GM19240 (cell line): Measurements from ENCODE around the gene TMUB1.

Experiments used
- DNase-seq: peaks from one replicate; pipeline ENCODE4 v3.0.0; 2011; ENCODE audit warnings: low spot score; ENCODE audit not compliant: insufficient read length

TMUB1 gene

DNA sequence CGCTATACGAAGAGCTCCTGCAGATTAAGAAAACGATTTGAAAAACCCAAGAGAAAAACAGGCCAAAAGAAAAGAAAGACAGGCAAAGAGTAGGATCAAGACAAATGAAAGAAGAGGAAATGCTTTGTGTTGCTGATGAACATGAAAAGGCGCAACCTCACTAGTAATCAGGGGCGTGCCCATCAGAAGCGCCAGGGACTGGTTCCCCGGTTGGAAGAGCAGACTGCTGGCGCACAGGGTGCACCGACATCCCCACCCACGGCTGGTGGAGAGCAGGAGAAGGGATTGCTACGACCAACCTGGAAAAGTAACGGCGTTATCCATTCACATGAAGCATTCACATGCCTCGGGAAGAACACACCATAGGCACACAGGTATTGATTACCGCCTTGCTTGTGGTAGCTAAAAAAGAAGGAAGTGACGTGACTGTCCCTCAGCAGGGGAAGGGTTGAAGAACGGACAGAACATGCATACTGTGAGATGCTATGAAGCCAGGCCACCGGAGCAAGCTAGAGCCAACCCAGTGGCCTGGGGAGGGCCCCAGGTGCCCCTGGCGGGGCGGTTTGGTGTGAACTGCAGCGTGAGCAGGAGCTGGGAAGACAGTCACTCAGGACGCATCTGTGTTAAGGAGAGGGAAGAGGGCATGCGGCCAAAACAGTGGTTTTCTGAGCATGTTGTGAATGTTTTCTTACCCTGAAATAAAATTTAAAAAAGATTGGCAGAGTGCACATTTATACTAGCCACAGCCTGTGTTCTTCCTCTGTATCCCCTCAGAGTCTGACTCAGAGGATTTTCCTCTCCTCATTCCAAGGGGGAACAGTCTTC, 21.3 kb upstream of the TMUB1 start:
- no peak for DNase-seq

DNA sequence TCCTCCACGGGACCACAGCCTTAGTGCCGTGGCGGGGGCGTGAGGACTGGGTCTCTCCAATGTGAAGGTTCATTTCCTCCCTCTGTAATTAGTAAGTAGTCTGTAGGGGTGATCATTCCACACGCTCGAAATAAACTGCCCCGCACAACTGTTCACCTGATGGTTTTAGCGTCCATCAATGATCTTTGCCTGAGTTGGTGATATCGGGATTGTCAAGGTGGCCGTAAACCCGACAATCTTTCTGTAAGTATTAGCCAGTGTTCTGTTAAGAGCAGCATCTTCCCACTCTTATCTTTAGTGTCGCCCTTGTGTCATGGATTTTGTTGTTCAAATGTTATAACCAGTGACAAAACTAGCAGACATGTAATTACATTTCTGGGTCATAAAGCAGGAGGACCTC, 20.7 kb upstream of the TMUB1 start:
- no peak for DNase-seq

DNA sequence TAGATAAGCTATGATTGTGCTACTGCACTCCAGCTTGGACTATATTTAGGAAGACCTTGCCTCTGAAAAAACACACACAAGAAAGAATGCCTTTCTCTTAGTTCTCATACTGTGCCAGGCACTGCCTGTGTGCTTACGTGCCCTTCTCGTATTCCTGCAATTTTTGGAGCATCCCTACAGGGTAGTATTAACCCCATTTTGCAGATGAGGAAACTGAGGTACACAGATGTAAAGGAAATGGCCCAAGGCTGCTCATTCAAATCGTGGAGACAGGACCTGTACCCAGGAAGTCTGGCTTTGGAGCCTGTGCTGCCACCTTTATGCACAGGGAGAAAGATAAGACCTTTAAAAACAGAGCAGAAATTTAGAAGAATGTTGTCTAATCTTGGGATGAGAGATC, 19.7 kb upstream of the TMUB1 start:
- no peak for DNase-seq

DNA sequence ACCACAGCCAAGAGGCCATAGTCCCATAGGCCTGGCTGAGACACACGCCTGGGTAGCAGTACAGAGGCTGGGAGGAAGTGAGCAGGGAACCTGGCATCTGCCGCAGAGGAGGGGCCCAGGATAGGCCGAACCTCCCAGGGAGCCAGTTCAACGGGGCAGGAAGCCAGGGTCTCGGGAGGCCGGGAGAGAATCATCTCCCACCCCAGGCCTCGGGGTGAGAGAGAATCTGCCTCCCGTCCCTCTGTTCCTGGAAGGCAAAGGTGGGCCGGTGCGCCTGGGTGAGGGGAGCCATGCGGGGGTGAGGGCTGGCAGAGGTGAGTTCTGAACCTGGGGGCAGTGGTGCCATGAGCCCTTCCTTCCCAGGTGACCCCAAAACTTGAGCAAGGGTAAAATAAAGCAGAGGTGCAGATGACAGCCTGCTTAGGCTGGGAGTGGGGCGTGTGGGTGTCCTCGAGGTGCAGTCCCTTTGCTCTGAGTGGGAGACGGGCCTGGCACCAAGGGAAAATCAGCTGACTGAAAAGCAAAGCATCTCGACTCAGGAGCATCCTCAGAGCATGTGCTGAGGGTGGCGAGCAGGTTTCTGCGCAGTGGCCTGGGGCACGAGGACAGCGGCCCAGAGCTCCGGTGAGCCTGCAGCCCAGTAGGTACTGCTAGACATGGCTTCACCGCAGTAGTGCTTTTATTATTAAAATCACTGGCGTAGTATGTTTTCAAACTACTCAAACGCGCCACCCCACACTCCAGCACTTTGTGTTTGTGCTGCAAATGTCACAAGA, 18.5 kb upstream of the TMUB1 start:
- DNase-seq: no peak

DNA sequence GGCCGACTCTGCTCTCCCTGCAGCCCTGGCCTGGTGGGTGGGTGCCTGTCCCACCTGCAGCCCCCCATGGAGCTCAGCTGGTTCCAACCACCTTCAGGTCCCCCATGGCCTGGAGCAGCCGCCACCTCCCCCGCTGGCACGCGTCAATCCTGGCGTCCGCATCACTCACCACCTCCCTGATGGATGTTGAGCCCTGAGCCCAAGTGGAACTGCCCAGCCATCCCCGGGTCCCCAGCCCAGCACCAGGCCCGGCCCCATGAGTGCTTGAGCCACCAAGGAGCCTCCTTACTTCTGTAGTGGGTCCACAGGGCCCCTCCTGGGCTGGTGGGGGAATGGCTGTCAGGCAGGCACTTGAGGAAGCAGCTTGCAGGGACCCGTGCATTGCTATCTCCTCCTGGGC, 17.6 kb upstream of the TMUB1 start:
- DNase-seq: no peak

DNA sequence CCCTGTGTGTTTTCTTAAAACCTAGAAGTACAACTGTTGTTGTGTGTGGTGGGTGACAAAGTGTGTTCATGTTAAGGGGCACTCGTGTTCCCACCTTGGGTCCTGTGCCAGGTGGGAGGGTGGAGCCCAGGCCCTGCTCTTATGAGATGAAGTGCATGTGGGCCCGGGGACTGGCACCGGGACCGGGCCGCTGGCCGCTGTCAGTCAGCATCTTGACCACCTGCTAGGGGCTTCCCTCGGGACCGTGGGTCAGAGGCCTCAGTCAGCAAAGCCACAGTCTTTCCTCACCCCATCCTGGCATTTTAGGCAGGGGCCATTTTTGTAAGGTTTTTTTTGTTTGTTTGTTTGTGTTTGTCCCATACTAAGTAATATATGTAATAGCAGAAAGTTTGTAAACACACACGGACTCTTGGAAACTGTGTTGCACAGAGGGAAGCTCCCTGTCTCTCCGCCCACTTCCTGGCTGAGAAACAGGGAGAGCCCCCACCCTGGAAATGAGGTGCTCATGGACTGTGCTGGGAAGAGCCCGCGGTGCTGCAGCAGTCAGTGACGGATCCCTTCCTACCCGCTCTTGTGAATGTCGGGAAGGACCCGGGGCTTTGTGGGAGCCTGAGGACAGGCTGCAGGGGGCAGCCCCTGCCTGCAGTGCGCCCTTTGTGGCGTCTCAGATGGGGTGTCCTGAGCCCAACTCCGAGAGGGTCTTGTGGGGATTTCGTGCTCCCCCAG, 16.4 kb upstream of the TMUB1 start:
- DNase-seq: no peak

DNA sequence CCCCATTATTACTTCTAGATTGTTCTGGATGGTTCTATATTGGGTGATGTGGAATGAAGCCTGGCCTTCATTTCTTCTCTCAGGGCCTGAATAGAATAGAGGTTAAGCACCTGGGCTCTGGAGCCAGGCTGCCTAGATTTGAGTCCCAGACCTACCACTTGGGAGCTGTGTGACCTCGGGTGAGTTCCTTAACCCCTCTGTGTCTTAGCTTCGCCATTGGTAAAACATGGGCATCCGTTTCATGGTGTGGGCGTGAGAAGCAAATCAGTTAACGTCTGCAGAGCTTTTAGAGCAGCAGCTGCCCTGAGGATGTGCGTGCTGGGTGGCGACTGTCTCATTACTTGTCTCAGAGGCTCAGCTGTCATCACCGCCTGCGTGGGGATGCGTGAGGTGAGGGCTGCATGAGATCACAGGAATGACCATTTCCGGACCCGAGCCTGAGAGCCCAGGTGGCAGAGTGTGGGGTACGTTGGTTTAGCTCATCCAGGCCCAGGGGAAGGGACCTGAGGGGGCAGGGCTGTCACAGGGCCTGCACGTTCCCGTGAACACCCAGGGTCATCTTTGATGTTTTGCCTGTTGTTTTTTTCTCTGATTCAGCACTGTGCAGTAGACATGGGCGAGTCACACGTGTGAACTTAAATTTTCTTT, 12.7 kb upstream of the TMUB1 start:
- DNase-seq: no peak

DNA sequence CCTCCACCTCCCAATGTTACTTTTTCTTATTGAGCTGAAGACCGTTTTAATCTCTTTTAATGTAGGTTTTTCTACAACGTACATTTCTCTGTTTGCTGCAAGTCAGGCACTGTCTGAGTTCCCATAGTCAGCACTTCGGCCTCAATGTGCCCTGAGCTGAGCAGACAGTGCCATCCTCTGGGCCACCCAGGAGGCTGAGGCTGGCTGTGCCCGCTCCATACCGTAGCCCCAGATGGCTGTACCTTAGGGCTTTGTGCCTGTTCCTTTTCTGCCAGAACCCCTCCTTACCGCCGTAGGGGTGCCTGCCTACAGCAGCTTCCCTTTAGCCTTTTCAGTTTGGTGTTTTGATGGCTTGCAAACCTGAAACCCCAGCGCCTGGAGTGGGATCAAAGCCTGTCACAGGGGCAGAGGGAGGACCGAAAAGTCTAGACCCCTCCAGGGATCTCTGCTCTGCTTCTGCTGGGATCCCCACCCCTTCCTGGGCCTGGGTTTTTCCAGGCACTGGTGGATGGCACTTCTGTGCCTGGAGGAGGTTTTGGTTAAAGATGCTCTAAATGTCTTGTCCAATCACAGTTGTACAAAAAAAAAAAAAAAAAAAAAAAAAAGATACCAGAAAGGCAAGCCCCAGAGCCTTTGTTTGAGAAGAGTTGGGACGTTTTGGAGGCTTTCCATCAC, 12.0 kb upstream of the TMUB1 start:
- no peak for DNase-seq

DNA sequence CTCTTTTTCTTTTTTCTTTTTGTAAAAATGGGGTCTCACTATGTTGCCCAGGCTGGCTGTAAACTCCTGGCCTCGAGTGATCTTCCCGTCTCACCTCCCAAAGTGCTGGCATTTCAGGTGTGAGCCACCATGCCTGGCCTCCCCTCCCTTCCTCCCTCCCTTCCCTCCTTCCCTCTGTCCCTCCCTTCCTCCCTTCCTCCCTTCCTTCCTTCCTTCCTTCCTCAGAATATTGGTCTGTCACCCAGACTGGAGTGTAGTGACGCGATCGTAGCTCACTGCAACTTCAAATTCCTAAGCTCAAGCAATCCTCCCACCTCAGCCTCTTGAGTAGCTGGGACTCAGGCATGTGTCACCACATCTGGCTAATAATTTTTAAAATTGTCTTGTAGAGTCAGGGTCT, 11.4 kb upstream of the TMUB1 start:
- no peak for DNase-seq

DNA sequence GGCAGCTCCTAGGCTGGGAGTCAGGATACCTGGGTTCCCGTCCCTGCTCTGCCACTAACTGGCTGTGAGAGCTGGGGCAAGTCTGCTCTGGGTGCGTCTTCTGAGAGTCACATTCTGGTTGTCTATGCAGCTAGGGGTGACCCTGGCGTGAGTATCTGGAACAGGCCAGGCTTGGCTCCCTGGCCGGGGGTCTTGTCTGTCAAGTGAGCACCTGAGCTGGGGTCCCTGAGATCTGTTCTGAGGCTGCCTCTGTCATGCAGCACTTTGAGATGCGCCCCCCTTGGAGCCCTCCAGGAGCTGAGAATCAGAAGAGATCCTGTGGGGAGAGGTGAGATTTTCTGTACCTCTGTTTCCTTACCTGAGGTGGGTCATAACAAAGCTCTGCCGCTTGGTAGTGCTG, 10.5 kb upstream of the TMUB1 start:
- DNase-seq: no peak

DNA sequence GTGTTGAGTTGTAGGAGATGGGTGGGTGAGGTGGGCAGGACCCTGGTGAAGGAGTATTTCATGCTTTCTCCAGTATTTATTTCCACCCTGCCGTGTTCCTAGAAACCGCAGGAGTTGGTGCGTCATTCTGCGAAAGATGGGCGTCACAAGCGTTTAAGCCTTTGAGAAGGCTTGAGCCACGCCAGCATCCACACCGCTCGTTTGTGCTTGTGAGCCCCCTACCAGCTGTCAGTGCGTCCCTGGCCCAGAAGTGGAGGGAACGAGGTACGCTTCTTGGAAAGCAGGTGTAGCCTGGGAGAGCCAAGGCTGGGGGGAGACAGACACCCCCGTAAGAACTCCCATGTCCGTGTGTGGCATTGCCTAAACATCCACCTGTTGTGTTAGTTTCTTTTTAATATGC, 8.7 kb upstream of the TMUB1 start:
- DNase-seq: no peak

DNA sequence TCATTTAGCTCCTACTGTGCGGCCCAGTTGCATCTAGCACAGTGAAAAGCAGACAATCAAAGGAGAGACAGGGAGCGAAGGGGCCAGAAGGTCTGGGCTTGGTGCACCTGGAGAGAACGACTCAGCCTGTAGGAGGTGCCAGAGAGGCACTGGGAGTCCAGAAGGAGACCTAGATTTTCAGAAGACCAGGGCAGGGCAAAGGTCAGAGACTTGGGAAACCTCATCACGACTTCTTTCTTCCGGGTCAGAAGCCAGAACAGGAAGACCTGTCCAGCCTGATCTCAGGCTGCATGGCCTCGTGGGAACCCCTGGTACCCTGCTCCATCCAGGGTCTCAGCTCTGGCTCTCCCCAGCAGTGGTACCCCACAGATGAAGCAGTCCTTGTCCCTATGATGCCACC, 8.1 kb upstream of the TMUB1 start:
- DNase-seq: no peak

DNA sequence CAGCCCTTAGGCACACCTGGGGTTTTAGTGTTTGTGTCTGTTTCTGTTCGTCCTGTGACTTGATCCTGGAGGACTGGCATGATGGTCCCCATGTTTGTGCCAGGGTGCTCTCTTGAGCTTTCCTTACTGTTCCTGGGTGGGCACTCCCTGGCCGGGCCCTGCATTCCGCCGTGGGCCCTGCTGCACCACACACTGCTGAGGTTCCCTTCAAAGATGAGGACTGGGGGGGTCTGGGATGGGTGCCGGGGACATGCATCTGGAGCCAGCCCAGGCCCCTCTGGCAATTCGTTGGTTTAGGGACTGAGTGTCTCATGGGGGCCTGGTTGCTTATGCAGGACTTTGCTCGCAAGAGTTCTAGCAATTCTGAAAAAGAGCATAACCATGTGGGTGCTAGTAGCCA, 7.7 kb upstream of the TMUB1 start:
- no peak for DNase-seq

DNA sequence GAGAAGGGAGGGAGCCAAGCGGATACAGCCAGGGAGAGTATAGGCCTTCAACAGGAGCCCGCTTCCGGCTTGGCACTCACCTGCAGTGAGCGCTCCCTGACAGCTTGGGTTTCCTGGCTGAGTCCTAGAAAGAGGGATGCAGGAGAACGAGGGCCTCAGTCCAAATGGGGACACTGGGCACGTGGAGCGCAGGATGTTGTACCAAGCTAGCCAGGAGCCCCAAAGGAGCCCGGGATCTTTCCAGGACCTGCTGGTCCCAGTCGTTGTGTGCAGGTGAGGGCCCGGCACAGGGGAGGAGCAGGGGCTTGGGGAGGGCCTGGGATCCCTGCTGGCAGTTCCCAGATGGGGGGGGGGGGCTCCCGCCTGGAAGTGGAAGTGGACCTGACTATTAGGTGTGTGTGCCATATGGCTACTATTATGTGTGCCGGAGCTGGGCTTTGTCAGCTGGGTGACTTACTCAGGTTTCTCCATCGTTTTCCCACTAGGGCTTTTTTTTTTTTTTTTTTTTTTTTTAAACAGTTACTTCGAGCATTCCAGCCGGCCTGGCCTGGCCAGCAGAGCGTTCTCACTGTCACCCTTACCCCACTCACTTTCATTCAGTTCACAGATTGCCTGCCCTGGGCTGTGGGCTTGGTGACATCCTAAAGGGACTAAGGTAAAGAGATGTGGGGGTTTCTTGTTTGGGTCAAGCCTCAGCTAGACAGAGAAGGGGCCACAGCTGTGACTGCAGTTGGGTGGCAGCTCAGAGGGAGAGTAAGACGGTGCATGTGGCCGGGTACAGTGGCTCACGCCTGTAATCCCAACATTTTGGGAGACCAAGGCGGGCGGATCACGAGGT, 6.8 kb upstream of the TMUB1 start:
- DNase-seq: no peak

DNA sequence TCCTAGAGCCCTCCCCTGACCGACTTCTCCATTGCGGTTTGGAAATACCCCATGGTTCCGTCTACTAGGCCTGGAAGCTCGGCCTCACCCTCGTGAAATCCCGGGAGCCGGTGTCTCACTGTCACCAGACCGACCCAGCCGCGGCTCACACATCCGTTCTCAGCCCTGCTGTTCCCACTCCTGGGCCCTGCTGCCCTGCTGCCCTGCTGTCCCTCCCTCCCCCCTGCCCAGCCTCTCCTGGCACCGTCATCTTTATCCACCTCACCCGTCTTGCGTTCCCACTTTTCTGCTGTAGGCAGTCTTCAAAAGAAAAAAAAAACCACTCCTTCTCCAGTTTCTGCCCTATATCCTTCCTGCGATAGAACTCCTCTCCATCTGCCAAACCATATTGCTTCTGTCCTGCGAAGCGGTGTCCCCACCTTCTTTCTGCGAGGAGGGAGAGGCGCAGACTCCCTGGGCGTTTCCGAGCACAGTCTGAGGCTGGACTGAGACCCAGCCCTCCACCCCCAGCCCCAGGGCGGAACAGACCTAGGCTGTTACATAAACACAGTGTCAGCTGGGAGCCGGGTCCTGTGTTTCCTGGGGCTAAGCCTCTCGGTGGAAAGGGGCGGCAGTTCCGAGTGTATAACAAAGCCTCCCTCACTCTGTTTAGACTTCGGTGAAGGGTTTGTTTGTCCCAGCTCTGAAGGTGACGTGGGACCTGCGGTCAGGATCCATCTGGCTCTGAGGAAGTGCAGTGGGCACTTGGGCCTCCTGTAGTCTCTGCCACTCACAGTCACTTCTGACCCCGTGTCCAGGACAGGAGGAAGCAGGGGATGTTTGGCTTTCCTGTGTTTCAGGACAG, 5.8 kb upstream of the TMUB1 start:
- no peak for DNase-seq

DNA sequence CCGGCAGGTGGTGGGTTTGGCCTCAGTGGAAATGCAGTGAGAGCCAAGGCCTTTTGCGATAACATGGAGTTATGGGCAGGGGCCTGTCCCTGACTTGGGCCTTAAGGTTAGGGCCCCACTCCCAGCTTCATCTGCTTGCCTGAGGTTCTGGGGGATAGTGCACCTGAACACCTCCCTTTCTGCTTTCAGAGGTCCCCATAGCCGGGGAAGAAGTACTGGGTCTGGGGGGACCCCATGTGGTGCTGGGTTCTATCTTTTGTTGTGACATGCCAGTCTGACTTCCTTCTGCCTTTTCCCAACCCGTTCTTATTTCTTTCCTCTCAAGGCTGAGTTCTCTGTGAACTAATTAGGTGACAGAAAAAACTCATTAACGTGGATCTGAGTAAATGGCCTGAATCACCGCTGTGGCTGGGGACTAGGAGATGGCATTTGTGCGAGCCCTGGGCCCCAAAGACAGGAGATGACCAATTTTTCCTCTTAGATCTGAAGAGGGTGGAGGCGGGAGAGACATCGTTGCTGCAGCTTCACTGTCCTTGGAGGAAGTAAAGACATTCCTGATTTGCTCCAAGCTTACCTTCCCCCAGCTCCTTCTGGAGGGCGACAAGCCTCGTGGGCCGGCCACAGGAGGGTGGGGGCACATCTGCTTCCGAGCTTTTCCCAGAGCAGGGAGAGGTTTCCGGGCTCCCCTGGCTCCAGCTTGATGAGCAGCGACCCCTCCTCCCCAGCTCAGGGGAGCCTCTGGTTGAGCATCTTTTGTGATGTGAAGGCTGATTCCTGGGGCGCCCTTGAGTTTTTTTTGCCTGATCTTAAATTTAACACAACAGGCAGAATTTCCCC, 4.9 kb upstream of the TMUB1 start:
- DNase-seq: no peak

DNA sequence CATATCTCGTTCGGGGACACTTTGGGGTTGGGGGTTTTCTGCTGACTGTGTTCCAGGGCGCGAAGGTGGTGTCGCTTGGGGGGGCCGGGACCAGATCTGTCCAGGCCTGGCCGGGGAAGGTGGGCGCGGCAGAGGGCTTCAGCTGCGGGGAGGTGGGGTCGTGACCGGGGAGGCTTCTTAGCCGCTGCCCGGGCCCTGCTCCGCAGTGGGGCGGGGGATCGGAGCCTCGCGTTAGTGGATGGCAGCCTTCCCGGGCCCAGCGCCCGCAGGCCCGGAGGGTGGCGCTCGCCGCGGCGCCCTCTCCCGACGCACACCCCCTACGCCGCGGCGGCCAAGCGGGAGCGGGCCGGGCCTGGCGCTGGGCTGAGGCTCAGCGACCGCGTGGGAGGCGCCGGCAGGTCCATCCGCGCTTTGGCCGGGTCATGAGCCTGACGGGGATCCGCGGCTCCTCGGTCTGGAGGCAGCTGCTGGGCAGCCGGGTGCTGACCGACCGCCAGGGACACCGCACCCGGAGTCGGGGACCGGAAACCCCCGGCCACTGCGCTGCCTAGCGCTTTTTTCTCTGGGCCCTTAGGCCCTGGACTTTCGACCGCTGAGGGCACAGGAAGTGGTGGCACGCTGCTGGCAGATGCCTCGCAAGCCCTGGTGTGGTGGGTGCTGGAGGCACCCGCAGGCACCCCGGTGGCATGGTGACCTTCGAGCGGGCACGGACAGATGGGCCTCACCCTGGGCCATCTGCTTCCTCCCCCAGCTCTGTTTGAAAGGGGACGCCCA, 4.1 kb upstream of the TMUB1 start:
- no peak for DNase-seq

DNA sequence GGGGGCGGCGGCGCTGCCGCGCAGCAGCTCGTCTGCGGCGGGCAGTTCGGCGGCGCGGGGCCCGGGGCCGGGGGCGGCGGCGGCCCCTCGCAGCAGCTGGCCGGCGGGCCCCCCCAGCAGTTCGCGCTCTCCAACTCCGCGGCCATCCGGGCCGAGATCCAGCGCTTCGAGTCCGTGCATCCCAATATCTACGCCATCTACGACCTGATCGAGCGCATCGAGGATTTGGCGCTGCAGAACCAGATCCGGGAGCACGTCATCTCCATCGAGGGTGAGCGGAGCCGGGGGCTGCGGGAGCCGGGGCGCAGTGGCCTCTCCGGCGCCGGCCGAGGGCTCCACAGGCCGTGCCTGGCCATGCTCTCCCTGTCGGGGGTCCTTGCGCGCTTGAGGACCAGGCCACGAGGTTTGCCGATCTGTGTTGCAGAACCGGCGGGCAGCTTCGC, 3.5 kb upstream of the TMUB1 start:
- no peak for DNase-seq
